Measurements from ENCODE around the gene SLC25A34.

Gene SLC25A34

DNA sequence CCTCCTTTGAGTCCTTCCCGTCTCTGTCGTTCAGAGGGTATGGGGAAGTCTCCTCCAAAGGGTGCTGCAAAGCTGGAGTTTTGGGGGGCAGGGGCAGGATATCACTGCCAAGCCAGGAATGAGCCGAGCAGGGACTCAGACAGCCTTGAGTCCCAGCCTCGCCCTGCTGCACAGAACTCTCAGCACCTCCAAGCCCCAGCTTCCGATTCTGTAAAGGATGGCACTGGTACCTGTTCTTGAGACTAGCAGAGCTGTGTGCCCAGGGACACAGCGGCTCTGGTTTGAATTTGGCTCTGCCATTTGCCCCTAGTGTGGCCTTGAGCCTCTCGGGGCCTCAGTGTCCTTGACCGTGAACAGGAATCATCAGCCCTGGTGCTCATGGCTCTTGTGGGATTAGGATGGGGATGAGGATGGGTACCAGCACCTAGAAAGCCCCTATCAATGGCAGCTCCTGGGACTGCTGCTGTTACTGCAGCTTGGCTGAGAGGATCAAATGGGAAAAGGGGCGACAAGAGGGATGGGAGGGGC is 21.0 kb downstream of the SLC25A34 start:
- TF ChIP-seq, protein P1, sequence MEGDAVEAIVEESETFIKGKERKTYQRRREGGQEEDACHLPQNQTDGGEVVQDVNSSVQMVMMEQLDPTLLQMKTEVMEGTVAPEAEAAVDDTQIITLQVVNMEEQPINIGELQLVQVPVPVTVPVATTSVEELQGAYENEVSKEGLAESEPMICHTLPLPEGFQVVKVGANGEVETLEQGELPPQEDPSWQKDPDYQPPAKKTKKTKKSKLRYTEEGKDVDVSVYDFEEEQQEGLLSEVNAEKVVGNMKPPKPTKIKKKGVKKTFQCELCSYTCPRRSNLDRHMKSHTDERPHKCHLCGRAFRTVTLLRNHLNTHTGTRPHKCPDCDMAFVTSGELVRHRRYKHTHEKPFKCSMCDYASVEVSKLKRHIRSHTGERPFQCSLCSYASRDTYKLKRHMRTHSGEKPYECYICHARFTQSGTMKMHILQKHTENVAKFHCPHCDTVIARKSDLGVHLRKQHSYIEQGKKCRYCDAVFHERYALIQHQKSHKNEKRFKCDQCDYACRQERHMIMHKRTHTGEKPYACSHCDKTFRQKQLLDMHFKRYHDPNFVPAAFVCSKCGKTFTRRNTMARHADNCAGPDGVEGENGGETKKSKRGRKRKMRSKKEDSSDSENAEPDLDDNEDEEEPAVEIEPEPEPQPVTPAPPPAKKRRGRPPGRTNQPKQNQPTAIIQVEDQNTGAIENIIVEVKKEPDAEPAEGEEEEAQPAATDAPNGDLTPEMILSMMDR (IDR thresholded peaks at IDR 0.05; ENCODE audit: low read depth, low read length), result no peak
- H3K4me3 ChIP-seq (replicated peaks in 1 of 2; ENCODE audit: low read depth in 2 of 2, low read length in 2 of 2), result no peak overlapping the region
- no peak for DNase-seq (ENCODE audit: low read depth in 2 of 2)

DNA sequence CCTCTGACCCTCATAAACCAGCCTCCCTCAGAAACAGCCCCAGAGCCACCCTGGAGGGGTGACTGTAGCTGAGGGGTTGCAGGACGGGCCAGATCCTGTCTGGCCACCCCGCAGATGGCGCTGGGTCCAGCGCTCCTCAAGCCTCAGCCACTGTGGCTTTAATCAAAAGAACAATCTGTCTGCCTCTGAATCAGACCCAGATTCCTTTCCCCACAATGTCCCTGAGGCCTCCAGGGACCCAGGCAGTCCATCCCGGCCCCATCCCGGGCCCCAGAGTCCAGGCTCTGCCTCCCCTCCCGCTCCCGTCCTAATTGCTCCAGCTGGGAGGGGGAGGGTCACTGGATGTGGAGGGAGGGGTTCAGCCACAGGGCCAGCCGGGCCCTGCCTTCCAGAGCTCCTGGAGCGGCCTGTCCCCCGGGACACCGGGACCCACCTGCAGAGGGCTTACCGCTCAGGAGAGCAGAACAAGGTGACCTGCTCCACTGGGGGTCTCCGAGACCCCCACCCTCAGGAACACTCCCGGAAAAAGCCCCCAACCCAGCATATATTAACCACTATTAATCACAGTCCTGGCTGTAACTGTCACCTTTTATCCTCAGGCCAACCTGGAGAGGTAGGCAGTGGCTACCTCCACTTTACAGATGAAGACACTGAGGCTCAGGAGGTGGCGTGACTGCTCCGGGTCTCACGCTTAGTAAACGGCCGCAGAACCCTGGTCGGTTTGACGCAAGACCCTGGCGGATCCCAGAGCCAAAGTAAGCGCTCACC is 21.7 kb downstream of the SLC25A34 start:
- peak overlapping the region; percentile 75 to 88 for H3K4me3 ChIP-seq (replicated peaks in 1 of 2; ENCODE audit: low read depth in 2 of 2, low read length in 2 of 2)
- TF ChIP-seq, protein P1 (IDR thresholded peaks at IDR 0.05; ENCODE audit: low read depth, low read length), result no peak
- peak; percentile 33 to 41 for DNase-seq (ENCODE audit: low read depth in 2 of 2)

DNA sequence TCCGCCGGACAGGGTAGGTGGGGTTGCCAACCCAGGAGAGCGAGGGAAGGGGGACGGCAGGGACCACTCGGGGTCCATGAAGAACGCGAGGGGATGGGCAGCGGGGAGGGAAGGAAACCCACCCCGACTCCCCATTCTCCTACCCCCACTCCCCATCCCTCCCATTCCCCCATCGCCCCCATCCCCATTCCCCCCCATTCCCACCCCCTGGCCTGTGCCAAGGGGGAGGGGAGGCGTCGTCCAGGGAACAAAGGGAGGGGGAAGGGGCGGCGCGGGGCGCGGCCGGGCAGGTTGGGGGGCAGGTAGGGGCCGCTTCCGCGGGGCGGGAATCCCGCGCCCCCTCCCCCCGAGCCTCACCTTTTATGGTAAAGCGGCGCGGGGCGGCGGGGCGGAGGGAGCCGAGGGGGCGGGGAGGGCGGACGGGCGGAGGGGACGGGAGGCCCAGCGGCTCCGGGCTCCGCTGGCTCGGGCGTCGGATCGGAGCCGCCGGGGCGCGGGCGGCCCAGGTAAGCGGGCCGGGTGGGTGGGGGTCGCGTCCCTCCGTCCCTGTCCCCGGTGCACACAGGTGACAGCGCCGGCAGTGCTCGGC is 22.4 kb downstream of the SLC25A34 start, which contains the start of gene FBLIM1:
FBLIM1 (plus strand) TSS at position 453 of the 589 bp plus-strand sequence. CDS start 6,189 bp downstream, outside the sequence.
- peak in 1 of 2 donors; percentile 36 for DNase-seq (ENCODE audit: low read depth in 2 of 2)
- TF ChIP-seq, protein P1 (IDR thresholded peaks at IDR 0.05; ENCODE audit: low read depth, low read length), result no peak
- peak within 1 kb of the TSS; percentile 75 to 88 for H3K4me3 ChIP-seq (replicated peaks in 1 of 2; ENCODE audit: low read depth in 2 of 2, low read length in 2 of 2)

DNA sequence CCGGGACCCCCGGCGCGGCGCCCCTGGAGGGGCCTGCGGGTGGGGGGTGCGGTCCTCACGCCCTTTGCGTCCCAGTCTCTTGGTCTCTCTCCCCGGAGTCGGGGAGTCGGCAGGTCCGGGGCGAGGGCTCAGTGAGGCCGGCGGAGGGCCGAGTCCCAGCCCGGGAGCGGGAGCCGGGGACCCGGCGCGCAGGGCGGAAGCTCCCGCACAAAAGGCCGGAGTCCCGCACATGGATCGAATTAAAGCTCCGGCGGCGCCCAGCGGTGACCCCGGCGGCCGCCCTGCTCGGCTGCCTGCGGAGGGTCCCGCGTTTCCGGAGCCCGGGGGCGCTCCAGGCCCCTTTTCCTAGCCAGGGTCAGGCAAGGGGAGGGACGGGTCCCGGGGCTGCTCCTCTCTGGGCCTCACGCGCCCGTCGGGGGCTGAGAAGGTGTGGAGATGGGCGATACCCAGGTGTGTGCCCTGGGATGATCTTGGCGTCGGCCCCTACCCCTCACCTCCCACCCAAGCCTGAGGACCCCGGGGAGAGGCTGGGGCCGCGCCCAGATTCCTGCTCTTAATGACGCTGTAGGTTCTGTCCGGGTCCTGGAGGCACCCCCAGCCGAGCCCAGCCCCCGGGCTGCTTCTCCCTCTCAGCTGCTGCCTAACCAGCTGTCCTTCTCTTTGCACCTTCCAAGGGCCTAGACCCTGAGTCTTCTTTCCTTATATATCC is 23.0 kb downstream of the SLC25A34 start:
- DNase-seq (ENCODE audit: low read depth in 2 of 2), result peak in 1 of 2 donors; percentile 42

DNA sequence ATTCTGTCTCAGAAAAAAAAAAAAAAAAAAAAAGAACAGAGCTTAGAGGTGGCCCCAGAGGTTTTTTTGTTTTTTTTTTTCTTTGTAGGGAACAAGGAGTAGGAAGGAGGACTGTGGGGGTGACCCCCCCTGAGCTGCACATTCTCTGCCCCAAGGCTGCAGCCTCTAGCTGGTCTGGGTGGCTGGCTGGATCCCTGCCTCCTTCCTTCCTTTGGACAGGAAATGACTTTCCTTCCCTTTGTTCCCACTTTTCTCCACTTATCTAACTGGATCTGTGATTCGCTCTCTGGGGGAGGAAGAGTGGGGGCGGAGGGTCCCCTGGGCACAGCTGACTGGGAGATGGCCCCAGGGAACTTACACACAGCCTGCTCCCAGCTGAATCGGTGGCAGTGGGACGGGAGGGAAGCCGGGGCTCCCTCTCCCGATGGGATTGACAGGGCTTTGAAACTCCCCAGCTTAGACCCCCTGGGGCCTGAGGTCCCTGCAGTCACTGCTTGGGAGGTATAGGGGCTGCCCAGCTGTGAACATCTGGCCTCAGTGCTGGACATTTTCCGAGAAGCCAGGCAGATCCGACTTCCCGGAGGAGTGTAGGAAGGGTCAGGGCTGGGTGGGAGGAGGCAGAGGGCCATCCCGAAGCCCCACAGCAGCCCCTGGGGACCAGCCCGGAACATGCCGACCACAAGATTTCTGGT is 24.6 kb downstream of the SLC25A34 start:
- DNase-seq (ENCODE audit: low read depth in 2 of 2), result peak; percentile 84 to 95
- TF ChIP-seq, protein P1 (IDR thresholded peaks at IDR 0.05; ENCODE audit: low read depth, low read length), result no peak
- H3K4me3 ChIP-seq (replicated peaks in 1 of 2; ENCODE audit: low read depth in 2 of 2, low read length in 2 of 2), result peak overlapping the region; percentile 52 to 88

More for the DNA sequence above, 23.0 kb downstream of the SLC25A34 start:
- TF ChIP-seq, protein P1 (IDR thresholded peaks at IDR 0.05; ENCODE audit: low read depth, low read length), result no peak
- H3K4me3 ChIP-seq (replicated peaks in 1 of 2; ENCODE audit: low read depth in 2 of 2, low read length in 2 of 2), result peak overlapping the region; percentile 75 to 88

All from cardiac fibroblast (primary cell).